PC-9 (cell line): Measurements from ENCODE around the gene MIB1. TPM values are rescaled to one million over a fixed set of nuclear protein-coding genes. Genes with fewer than 3 reads are reported as not detected.

Source experiments
- BruUV-seq: library from RNA; stranded (reverse); fragments of 400-500 nt; replicated peaks from 2 replicates; lab custom pipeline; 2021; lab: Mats Ljungman, UMichigan
- CTCF ChIA-PET: fragments of 300-600 bp; sonication (Branson Sonifier 250); formaldehyde crosslinking; loops from one replicate; lab custom pipeline; 2022; ENCODE audit warnings: antibody characterized with exemption; lab: Charles Lee
- POLR2A ChIA-PET: fragments of 300-600 bp; sonication (Branson Sonifier 250); formaldehyde crosslinking; loops from one replicate; lab custom pipeline; 2022; ENCODE audit warnings: antibody characterized with exemption; ENCODE audit not compliant: unreplicated experiment; lab: Charles Lee
- DNase-seq, 2 experiments: peaks; one replicate each; pipeline versions ENCODE4 v3.0.0 to v3.0.0-alpha.2; 2015 to 2022; ENCODE audit warnings: mixed read lengths in 1 of 2
- H2AFZ ChIP-seq: fragments of 200-600 bp; sonication (generic); 2 replicates; pipeline ENCODE4 v1.8.1; 2017; ENCODE audit warnings: antibody characterized with exemption
- H3F3A ChIP-seq: fragments of 200-600 bp; sonication (generic); 2 replicates; pipeline ENCODE4 v1.8.1; 2017; ENCODE audit warnings: antibody characterized with exemption, mild to moderate bottlenecking, low read depth; ENCODE audit not compliant: insufficient read depth
- H3K27ac ChIP-seq: fragments of 200-600 bp; sonication (generic); 2 replicates; pipeline ENCODE4 v1.6.1; 2016; ENCODE audit warnings: mixed run types
- H3K27me3 ChIP-seq: fragments of 200-600 bp; sonication (generic); 2 replicates; pipeline ENCODE4 v1.6.1; 2016; ENCODE audit warnings: low read depth, mixed run types; ENCODE audit not compliant: insufficient read depth
- H3K36me3 ChIP-seq: fragments of 200-600 bp; sonication (generic); 2 replicates; pipeline ENCODE4 v1.6.1; 2016; ENCODE audit warnings: low read depth, mixed run types
- H3K4me1 ChIP-seq: fragments of 200-600 bp; sonication (generic); replicated peaks from 2 replicates; pipeline ENCODE4 v1.6.1; 2016; ENCODE audit warnings: mixed run types; ENCODE audit not compliant: insufficient read depth
- H3K4me2 ChIP-seq: fragments of 200-600 bp; sonication (generic); 2 replicates; pipeline ENCODE4 v1.6.1; 2017; ENCODE audit warnings: mixed run types
- H3K4me3 ChIP-seq: fragments of 200-600 bp; sonication (generic); 2 replicates; pipeline ENCODE4 v1.6.1; 2016; ENCODE audit warnings: mixed run types
- H3K79me2 ChIP-seq: fragments of 200-600 bp; sonication (generic); 2 replicates; pipeline ENCODE4 v1.6.1; 2017; ENCODE audit warnings: low read depth, mixed run types
- H3K9me2 ChIP-seq: fragments of 200-600 bp; sonication (generic); 2 replicates; pipeline ENCODE4 v1.8.1; 2017; ENCODE audit warnings: mild to moderate bottlenecking; ENCODE audit not compliant: insufficient read depth
- H3K9me3 ChIP-seq: fragments of 200-600 bp; sonication (generic); 2 replicates; pipeline ENCODE4 v1.8.1; 2016; ENCODE audit warnings: low read depth; ENCODE audit not compliant: insufficient read depth
- H4K20me1 ChIP-seq: fragments of 200-600 bp; sonication (generic); 2 replicates; pipeline ENCODE4 v1.8.1; 2017; ENCODE audit not compliant: insufficient read depth
- CTCF ChIP-seq: fragments of 200-600 bp; sonication (generic); conservative IDR thresholded peaks from 2 replicates; pipeline ENCODE4 v1.6.1; 2017; ENCODE audit warnings: mixed run types, antibody characterized with exemption, mild to moderate bottlenecking, moderate library complexity
- EZH2 ChIP-seq: fragments of 200-600 bp; sonication (generic); IDR thresholded peaks from 2 replicates; pipeline ENCODE4 v1.8.0; 2017; ENCODE audit warnings: antibody characterized with exemption, low read depth
- intact Hi-C: fragments of 100-400 bp; cut with micrococcal nuclease; formaldehyde crosslinking; loops from one replicate; pipeline ENCODE4 v1.10.0; 2022; ENCODE audit not compliant: unreplicated experiment
- total RNA-seq: library from RNA; stranded (reverse); gene quantifications from 2 replicates; pipeline ENCODE4 v1.2.3, GENCODE V29; 2021

The MIB1 gene
- total RNA-seq, 1 experiment from 2014 or later: 40.1 TPM

DNA sequence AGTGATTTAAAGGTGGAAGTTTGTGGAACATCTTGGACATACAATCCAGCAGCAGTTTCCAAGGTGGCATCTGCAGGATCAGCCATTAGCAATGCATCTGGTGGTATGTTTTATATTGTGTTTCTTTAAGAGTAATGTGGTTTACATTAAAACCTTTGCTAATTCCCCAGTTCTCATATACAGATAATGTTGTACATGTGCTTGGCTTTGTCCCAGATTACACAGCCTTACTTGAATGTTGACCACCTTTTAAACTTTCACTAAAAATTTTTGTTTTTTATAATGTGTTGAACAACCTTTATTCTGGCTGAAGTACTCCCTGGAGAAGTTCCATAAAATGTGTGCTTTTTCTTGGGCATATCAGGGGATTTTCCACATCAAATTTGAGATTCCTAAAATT lies 57.5 kb downstream of the MIB1 start:
- H2AFZ ChIP-seq: no peak overlapping the region
- H4K20me1 ChIP-seq: no peaks in the 10 kb centered on the region
- no peak for DNase-seq
- ChIA-PET POLR2A (no interaction called here), CTCF (no interaction called here)
- BruUV-seq: no TSS peak
- no peak overlapping the region for H3K27ac ChIP-seq
- H3K4me2 ChIP-seq: no peak overlapping the region
- no peaks in the 10 kb centered on the region for H3K79me2 ChIP-seq
- H3K27me3 ChIP-seq: no peaks in the 10 kb centered on the region
- TF ChIP-seq EZH2: no peak
- no peak for TF ChIP-seq CTCF
- no peaks in the 10 kb centered on the region for H3K9me3 ChIP-seq
- intact Hi-C loops: no loop called here
- H3K4me3 ChIP-seq: no peak overlapping the region
- H3F3A ChIP-seq: no peaks in the 10 kb centered on the region
- no peaks in the 10 kb centered on the region for H3K4me1 ChIP-seq
- no peaks in the 10 kb centered on the region; the same call in 1 of the 2 replicates for H3K36me3 ChIP-seq
- no peaks in the 10 kb centered on the region for H3K9me2 ChIP-seq

DNA sequence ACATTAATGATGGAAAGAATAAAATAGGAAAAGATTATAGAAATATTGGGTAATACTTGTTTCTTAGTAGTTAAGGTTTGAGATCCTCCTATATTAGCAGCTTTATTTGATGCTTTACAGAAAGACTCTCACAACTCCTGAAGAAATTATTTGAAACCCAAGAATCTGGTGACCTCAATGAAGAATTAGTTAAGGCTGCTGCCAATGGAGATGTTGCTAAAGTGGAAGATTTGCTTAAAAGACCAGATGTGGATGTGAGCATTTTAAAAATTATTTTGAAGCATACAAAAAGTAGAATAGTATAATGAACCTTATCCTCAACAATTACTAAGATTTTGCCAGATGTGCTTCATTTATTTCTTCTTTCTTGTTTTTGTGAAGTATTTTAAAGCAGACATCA lies 59.1 kb downstream of the MIB1 start:
- TF ChIP-seq EZH2 (no peak), CTCF (no peak)
- ChIA-PET CTCF (no interaction called here), POLR2A (no interaction called here)
- Histone ChIP-seq H3K27me3 (no peaks in the 10 kb centered on the region), H4K20me1 (no peaks in the 10 kb centered on the region), H3K9me3 (no peaks in the 10 kb centered on the region), H3K4me3 (no peak overlapping the region), H2AFZ (no peak overlapping the region), H3K27ac (no peak overlapping the region), H3K4me1 (no peaks in the 10 kb centered on the region), H3K4me2 (no peak overlapping the region), H3K9me2 (no peaks in the 10 kb centered on the region), H3K79me2 (no peaks in the 10 kb centered on the region), H3K36me3 (peaks cover 3% of the 10 kb centered on the region; the same call in 1 of the 2 replicates), H3F3A (no peaks in the 10 kb centered on the region)
- no TSS peak for BruUV-seq
- intact Hi-C loops: no loop called here
- DNase-seq: no peak

DNA sequence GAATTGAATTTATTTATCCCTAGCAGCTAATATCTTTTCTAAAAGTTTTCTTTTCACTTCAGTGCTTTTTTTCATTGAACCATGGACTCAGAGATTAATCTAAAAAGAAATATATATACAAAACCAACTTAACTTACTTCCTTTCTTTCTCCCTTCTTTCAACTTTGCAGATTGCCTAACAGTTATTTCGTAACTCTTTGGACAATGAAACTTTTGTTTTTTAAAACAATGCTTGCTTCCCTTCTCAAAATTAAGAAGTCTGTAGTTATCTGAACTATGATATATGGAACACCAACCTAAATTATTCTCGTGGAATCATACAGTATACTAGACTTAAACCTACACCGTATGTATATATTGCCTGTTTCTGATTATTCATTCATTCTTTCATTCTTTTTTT lies 62.9 kb downstream of the MIB1 start:
- Histone ChIP-seq H3K36me3 (0 out of 2 replicates have a peak, but pooled peaks cover 8% of the 10 kb centered on the region), H3K27ac (no peak overlapping the region), H3K4me2 (no peak overlapping the region), H3K4me1 (no peaks in the 10 kb centered on the region), H3K9me2 (no peaks in the 10 kb centered on the region), H3K79me2 (no peaks in the 10 kb centered on the region), H3K4me3 (no peak overlapping the region), H2AFZ (no peak overlapping the region), H3K27me3 (no peaks in the 10 kb centered on the region), H3F3A (no peaks in the 10 kb centered on the region), H4K20me1 (no peaks in the 10 kb centered on the region), H3K9me3 (no peaks in the 10 kb centered on the region)
- intact Hi-C loops: no loop called here
- ChIA-PET POLR2A (no interaction called here), CTCF (no interaction called here)
- DNase-seq: no peak
- BruUV-seq: no TSS peak
- TF ChIP-seq CTCF (no peak), EZH2 (no peak)
